IPS-NIHi7 (cell line): ENCODE results near the gene GFER.

Experiments
- DNase-seq: peaks from one replicate; pipeline ENCODE4 v3.0.0; 2012; ENCODE audit warnings: mixed read lengths; ENCODE audit errors: extremely low spot score

Gene GFER

DNA sequence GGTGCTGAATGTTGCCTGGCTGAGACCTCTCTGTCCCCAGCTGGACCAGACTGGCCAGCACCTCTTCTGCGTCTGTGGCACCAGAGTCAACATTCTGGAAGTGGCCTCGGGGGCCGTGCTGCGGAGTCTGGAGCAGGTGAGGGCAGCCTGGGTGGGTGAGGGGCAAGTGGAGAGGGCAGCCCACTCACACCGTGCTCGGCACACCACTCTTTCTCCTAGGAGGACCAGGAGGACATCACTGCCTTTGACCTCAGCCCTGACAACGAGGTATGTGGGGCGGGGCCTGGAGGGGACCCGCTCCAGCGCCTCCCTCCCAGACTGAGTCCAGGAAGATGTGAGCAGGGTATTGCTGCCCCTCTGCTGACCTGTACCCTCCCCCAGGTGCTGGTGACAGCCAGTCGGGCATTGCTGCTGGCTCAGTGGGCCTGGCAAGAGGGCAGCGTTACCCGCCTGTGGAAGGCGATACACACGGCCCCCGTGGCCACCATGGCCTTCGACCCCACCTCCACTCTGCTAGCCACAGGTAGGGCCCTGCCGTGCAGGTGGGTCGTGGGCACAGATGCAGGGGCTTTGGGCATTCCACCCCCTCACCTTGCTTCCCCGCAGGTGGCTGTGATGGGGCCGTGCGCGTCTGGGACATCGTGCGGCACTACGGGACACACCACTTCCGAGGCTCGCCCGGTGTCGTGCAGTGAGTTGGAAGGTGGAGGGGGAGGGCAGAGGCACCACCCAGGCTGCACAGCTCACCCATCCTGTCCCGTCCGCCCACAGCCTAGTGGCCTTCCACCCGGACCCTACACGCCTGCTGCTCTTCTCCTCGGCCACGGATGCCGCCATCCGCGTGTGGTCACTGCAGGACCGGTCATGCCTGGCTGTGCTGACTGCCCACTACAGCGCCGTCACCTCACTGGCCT lies 9.6 kb upstream of the GFER start:
- DNase-seq: no peak

DNA sequence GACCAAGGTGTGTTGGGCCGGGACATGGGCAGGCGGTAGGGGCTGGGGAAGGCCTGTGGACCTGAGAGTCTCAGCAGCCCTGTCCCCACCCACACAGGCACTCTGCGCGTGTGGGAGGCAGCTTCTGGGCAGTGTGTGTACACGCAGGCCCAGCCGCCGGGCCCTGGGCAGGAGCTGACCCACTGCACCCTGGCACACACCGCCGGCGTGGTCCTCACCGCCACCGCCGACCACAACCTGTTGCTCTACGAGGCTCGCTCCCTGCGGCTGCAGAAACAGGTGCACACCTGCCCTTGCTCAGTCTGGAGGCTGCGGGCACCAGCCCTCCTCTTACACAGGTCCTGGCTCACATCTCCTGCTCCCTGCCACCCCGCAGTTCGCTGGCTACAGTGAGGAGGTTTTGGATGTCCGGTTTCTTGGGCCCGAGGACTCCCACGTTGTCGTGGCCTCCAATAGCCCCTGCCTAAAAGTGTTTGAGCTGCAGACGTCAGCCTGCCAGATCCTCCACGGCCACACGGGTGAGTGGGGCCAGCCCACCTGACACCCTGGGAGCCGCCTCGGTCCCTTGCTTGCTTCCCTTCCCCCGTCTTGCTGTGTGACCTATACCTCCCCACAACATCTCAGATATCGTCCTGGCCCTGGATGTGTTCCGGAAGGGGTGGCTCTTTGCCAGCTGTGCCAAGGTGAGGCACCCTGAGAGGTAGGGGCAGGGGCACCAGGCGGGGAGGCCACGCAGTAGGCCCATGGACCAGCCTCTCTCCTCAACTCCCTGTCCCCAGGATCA lies 8.4 kb upstream of the GFER start:
- no peak for DNase-seq

DNA sequence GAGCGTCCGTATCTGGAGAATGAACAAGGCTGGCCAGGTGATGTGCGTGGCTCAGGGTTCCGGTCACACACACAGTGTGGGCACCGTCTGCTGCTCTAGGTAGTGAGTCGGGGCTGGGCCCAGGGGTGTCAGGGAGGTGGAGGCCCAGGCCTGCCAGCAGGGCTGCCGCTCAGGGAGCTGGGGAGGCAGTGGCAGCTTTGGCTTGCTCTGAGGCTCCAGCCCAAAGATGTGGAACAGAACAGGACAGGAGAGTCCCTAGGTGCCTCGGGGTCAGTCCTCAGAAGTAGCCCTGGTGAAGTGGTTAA lies 7.8 kb upstream of the GFER start:
- DNase-seq: no peak

DNA sequence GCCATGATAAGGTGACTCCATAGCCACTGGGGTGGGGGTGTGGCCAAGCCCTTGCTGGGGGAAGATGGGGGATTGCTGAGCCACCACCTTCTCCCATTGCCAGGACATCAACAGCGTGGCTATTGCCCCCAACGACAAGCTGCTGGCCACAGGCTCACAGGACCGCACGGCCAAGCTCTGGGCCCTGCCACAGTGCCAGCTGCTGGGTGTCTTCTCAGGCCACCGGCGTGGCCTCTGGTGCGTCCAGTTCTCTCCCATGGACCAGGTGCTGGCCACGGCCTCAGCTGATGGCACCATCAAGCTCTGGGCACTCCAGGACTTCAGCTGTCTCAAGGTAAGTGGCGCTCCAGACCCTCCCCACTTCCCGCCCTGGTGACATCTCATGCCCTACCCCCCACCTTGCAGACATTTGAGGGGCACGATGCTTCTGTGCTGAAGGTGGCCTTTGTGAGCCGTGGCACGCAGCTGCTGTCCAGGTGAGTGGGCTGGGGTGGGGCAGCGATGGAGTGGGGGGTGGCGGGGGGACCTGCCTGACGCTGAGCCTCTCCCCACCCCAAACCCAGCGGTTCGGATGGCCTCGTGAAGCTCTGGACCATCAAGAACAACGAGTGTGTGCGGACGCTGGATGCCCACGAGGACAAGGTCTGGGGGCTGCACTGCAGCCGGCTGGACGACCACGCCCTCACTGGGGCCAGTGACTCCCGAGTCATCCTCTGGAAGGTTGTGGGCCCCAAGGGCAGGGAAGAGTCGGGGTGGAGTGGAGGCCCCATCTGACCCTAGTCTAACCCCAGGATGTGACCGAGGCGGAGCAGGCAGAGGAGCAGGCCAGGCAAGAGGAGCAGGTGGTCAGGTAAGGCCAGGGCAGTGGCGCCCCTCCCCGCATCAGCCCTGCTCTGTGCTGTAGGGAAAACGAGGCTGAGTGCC lies 6.8 kb upstream of the GFER start:
- DNase-seq: no peak

DNA sequence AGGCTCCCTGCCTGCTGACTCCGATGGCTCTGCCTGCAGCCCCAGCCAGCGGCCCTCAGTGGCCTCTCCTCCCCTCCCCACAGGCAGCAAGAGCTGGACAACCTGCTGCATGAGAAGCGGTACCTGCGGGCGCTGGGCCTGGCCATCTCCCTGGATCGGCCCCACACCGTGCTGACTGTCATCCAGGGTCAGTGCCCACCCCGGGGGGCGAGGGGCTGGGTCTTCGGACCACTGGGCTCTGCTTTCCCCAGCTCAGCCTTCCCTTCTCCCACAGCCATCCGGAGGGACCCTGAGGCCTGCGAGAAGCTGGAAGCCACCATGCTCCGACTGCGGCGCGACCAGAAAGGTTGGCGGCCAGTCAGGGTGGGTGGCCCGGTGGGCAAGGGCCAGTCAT lies 6.1 kb upstream of the GFER start:
- DNase-seq: no peak

DNA sequence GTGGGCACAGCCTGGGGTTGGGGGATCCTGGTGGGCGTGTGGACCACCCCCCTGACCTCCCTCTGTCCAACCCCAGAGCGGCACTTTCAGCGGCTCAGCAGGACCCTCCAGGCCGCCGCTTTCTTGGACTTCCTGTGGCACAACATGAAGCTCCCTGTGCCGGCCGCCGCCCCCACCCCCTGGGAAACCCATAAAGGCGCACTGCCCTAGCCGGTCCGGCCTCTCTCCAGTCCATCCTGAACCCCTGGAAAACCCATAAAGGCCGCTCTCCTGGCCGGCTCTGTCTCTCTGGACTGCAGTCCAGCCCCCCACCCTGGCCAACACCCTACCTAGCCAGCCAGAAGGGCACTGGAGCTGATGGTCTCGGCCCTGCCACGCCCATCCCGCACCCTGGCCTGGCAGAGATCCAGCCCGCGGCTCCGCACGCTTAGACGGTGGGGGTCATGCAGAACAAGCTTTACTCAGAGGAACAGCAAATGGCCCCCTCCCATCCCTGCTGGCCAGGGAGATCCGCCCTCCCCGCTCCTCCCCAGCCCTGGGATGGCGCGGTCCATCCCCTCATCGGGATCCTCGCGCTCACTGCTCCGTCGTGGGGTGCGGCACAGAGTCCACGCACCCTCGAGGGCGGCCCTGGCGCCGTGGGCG lies 5.4 kb upstream of the GFER start:
- peak; percentile 37 for DNase-seq

DNA sequence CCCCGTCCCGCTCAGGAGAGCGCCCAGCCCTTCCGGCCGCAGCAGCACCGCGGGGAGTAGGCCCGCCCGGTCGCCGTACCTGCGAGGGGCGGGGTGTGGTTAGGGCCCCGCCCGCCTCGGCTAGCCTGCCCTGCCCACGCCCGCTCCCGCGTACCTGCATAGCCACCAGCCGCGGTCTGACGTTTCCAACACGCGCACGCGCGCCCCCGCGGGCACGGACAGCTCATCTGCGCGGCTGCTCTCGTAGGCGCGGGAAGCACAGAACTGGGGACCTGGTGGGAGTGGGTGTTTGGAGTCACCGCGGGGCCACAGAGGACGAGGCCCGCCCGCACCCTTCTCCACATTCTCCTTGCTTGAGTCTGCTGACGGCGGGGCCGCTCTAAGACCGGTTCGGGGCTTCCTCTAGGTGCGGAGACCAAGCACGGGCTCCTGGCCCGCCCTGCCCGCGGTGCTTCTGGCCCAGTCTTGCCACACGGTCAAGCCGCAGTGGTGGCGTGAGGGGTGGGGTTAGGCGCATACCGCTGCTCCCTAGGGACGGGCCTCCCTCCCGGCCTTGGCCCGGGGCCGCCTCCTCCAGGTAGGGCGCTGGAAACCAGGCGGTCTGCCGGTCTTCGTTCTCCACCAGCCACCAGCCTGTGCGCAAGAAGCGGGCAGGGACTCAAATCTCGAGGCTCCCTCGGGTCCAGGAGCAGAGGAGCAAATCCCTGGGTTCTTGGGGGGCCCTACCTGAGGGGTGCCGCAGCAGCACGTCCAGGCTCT lies 4.5 kb upstream of the GFER start:
- peak; percentile 79 for DNase-seq

DNA sequence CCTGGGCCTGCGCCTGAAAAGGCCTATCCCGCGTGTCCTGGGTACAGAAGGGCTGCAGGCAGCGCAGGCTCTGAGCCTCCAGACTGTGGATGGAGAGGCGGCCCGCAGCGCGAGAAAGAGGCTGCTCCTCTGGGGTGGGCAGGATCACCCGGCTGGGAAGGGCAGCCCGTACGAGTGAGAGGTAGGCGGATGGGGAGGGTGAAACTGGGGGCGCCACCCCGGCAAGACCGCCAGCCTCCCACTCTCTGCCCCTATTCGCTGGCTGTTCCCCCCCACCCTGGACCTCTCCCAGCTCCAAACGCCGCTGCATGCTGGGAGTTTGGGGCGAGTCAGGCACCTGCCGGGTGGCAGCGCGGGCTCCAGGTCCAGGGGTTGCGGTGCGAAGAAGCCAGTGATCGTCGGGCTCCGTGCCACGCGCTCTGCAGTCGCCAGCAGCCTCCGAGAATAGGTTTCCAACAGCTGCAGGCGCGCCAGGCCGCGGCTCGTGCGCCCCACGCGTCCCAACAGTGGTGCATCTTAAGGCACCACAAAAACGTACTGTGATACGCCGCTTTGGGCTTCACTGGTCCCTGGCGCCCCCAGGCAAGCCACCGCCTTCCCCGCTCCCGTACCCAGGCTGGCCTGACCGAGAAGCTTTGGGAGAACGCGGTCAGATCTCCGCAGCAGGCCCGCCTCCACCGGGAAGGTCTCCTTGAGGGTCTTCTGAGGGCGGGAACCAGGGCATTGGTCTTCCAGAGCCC lies 3.8 kb upstream of the GFER start:
- DNase-seq: peak; percentile 46

DNA sequence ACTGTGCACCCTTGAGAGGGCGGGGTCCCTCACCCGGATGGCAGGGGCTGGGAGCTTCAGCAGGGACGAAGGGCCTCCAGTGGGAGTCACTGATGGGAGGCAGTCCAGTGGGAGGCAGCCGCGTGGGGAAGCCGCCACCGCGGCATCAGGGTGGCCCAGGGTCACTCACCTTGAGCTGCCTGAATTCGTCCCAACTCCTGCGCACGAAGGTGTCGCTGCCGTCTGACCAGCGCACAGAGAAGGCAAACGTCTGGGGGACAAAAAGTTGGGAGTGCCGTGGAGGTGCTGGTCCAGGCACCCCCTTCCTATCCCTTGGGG lies 3.3 kb upstream of the GFER start:
- DNase-seq: no peak

DNA sequence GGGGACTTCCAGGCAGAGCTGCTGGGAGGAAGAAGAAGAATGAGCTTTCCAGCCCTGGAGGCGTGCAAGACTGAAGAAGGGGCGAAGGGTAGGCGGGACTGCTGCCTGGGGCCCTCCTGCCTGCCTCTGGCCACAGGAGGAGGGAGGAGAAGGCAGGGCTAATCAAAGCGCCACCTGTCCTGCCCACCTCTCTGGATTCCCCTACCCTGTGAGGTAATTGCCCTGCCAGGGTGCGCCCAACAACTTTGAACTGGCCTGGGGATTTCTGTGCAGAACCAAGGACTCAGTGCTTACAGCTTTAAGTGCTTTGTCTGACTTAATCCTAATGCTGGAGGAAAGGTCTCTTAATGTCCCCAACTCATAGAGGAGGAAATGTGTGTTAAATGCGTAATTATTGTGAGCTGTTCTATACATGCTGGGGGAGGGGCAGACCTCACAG lies 2.6 kb upstream of the GFER start, which contains the start of gene NOXO1:
Gene NOXO1 (minus strand): TSS at position 72 of the 439 bp plus-strand sequence. CDS start 290 bp downstream, outside the sequence.
- DNase-seq: no peak

DNA sequence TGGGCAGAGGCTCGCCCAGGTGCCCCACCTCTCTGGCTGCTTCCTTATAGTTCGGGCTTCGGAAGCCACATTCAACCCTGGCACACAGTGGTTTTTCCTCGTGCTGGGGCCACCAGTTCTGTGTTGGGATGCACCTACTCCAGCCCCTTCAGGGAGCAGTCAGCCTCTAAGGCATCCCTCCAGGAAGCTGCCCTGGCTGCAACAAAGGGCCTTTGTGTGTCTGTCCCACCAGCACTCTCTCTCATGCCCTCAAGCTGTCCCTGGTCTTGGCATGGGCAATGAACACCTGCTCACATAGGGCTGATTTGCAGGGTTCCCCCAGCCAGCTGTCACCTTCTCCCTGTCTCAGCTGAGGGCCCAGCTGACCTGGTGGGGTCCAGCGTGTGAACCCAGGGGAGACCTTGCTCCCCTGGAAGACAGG lies 2.0 kb upstream of the GFER start:
- no peak for DNase-seq

DNA sequence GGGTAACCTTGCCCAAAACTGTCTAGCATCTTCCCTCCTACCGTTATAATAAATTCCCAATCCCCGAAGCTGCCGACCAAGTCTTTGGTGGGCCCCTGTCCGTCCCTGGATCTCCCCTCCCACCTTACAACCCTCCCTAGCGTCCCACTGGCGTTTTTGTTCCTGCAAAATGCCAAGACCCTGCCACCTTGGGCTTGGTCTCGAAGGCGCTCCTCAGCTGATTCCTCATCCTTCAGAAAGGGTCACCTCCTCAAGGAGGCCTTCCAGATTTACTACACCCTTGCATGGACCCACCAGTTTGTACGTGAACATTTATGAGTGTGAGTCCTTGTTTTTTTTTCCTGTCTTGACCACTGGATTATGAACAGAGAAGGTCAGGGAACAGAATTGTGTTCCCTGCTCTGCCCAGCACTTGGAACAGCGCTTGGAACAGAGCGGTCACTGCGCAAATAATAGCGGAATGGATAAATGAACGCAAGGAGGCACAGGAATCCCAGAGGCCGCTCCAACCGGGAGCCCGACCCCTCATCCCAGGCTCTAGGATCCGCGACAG lies 926 bp upstream of the GFER start:
- DNase-seq: no peak

DNA sequence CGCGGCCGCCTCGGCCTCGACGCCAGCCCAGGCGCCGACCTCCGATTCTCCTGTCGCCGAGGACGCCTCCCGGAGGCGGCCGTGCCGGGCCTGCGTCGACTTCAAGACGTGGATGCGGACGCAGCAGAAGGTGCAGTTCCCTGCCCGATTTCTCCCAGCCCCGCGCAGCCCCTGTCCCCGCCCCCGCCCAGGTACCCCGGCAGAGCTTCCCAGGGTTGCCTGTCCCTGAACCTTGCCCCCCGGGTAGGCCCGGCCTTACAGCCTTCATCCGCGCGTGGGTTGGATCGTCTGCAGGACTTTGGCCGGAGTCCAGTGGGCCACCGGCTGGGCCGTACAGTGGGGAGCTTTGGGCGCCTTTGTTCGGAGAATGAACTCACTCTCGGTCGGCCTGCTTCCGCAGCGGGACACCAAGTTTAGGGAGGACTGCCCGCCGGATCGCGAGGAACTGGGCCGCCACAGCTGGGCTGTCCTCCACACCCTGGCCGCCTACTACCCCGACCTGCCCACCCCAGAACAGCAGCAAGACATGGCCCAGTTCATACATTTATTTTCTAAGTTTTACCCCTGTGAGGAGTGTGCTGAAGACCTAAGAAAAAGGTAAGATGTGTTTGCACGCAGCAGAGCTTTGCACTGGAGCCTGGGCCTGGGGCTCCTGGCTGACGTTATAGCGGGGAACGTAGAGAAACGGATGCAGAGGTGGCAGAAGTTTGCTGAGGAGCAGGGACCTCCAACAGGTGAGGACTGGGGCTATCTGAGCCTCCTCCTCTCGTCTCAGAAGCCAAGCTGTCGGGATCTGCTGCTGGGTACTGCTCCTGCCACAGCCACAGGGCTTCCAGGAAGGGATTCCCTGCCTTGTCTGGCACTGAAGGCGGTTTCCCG lies 593 bp downstream of the GFER start:
- peak; percentile 33 for DNase-seq

DNA sequence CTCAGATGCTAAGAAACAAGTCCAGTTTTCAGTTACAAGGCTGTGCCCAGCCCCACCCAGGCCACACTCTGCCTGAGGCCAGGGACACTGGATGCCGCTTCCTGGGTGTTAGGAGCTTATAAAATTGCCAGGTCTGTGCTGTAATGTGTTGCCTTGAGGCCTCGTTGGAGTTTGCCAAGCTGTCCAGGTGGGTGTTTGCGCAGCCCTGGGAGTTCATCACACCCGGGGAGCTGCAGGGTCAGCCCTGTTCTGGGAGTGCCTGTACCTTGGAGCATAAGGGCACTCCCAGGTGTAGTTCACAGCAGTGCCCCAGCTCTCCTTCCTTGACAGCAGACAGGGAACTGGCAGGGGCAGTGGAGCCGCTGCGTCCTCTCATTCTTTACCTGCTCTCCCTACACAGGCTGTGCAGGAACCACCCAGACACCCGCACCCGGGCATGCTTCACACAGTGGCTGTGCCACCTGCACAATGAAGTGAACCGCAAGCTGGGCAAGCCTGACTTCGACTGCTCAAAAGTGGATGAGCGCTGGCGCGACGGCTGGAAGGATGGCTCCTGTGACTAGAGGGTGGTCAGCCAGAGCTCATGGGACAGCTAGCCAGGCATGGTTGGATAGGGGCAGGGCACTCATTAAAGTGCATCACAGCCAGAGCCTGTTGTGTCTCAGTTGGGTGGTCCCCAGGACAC lies 1.6 kb downstream of the GFER start:
- DNase-seq: no peak

DNA sequence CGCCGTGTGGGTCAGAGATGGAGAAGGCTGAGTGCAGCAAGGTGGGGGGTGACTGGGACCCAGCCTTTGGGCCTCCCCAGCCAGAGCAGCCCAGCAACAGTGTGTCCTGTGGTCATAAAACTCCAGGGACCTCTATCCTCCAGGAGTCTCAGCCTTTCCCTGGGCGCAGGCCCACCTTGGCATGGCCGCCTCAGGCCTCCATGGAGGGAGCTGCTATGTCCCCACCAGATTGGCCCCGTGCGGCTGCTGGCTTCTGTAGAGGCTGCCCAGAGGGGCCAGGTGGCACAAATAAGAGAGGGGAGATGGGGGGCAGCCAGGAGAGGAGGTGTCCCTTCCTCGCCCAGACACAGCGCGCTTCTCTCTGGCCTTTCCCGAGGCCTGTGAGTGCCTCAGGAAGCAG lies 3.2 kb downstream of the GFER start:
- no peak for DNase-seq

DNA sequence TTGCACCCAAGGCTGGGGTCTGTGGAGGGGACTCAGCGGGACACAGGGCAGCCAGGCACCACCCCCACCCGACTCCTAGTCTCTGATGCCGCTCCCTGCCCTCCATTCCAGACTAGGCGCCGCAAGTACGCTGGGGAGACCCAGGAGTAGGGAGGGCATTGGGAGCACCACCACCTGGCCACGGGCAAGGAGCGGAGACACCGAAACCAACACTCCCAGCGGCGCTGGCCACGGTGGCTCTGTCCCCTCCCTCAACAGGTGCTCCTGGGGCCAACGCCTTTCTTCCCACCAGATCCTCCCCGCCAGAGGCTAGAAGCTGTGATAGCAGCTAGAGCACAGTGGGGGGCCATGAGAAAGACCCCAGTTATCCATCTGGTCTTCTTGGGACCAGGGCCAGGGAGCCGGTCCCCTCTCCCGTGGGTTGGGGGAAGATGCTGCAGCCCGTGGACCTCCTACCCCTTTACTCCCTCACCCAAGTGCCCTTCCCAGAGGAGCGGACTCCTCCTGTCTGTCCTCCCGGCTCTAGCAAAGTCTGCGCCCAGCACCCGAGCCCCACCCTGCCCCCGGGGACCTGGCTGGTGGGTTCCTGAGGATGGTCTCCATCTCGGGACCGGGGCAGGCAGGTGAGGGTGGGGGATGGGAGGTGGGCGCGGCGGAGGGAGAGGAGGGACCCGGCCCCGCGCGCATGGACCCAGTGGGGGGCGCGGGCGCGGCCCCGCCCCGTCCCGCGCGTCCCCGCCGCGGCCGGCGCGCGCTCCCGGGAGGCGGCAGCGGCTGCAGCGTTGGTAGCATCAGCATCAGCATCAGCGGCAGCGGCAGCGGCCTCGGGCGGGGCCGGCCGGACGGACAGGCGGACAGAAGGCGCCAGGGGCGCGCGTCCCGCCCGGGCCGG lies 5.5 kb downstream of the GFER start, which contains the start of gene SYNGR3:
Gene SYNGR3 (plus strand): TSS at position 762 of the 892 bp plus-strand sequence. CDS start 133 bp downstream, outside the sequence.
- peak; percentile 42 for DNase-seq

DNA sequence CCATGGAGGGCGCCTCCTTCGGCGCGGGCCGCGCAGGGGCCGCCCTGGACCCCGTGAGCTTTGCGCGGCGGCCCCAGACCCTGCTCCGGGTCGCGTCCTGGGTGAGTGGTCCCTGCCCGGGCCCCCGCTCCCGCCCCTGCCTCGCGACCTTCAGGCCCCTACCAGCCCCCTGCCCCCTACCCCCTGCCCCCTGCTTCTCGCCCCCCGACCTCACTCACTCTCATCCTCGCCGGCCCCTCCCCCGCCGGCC lies 6.0 kb downstream of the GFER start:
- DNase-seq: no peak
